GM23338 (cell line): ENCODE results near the gene PPP6R3.

ENCODE experiments used
- EZH2 ChIP-seq: fragments of 200-600 bp; sonication (generic); IDR thresholded peaks from one replicate; pipeline ENCODE4 v1.8.0; 2017; ENCODE audit warnings: antibody characterized with exemption, mild to moderate bottlenecking, low read depth; ENCODE audit not compliant: unreplicated experiment
- EZH2phosphoT487 ChIP-seq: fragments of 200-600 bp; sonication (generic); IDR thresholded peaks from one replicate; pipeline ENCODE4 v1.8.1; 2018; ENCODE audit warnings: antibody characterized with exemption; ENCODE audit not compliant: unreplicated experiment
- POLR2AphosphoS5 ChIP-seq: IDR thresholded peaks from 2 replicates; pipeline ENCODE4 v1.6.1; 2016; ENCODE audit warnings: antibody characterized with exemption, low read depth
- STAT1 ChIP-seq: IDR thresholded peaks from one replicate; pipeline ENCODE4 v1.6.1; 2016; ENCODE audit warnings: antibody characterized with exemption; ENCODE audit not compliant: unreplicated experiment
- TF ChIP-seq, protein P1 (sequence below), 2 experiments: fragments of 200-600 bp in 1 of 2; sonication (generic) in 1 of 2; conservative IDR thresholded peaks; 2 replicates each; pipeline versions ENCODE4 v1.5.1 to v1.6.1; 2016 to 2017; ENCODE audit warnings: antibody characterized with exemption in 2 of 2, low read depth in 2 of 2, mild to moderate bottlenecking in 2 of 2, moderate library complexity in 1 of 2
- TF ChIP-seq, protein P2 (sequence below): fragments of 250-450 bp; sonication (Bioruptor Pico); IDR thresholded peaks from 2 replicates; pipeline ENCODE4 v1.5.0; 2020; ENCODE audit warnings: mild to moderate bottlenecking, moderate library complexity
- TF ChIP-seq, protein P3 (sequence below): IDR thresholded peaks from one replicate; pipeline ENCODE4 v1.6.1; 2018; ENCODE audit warnings: antibody characterized with exemption; ENCODE audit not compliant: unreplicated experiment
- TF ChIP-seq, protein P4 (sequence below): IDR thresholded peaks from 2 replicates; pipeline ENCODE4 v1.6.1; 2016; ENCODE audit warnings: antibody characterized with exemption

DNA sequence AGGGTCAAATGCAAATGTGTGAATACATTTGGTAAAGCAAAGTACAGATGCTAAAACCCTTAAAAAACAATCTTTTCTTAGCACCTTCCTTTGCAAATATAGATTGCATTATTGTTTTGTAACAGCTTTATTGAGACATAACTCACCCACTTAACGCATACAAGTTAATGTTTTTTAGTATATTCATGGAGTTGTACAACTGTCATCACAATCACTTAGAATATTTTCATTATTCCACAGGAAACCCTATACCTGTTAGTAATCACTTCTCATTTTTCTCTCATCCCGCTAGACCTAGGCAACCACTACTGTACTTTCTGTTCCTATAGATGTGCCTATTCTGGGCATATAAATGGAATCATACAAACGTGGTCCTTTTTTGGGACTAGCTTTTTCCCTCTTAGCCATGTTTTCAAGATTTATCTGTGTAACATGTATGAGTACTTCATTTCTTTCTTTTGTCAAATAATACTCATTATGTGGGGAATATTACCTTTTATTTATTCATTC, 34.7 kb downstream of the PPP6R3 start:
- TF ChIP-seq, protein P1, sequence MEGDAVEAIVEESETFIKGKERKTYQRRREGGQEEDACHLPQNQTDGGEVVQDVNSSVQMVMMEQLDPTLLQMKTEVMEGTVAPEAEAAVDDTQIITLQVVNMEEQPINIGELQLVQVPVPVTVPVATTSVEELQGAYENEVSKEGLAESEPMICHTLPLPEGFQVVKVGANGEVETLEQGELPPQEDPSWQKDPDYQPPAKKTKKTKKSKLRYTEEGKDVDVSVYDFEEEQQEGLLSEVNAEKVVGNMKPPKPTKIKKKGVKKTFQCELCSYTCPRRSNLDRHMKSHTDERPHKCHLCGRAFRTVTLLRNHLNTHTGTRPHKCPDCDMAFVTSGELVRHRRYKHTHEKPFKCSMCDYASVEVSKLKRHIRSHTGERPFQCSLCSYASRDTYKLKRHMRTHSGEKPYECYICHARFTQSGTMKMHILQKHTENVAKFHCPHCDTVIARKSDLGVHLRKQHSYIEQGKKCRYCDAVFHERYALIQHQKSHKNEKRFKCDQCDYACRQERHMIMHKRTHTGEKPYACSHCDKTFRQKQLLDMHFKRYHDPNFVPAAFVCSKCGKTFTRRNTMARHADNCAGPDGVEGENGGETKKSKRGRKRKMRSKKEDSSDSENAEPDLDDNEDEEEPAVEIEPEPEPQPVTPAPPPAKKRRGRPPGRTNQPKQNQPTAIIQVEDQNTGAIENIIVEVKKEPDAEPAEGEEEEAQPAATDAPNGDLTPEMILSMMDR (conservative IDR thresholded peaks at IDR 0.05; ENCODE audit: low read depth in 2 of 2) = no peak
- TF ChIP-seq EZH2 (no peak), EZH2phosphoT487 (no peak), POLR2AphosphoS5 (no peak), STAT1 (no peak)
- TF ChIP-seq, protein P2, sequence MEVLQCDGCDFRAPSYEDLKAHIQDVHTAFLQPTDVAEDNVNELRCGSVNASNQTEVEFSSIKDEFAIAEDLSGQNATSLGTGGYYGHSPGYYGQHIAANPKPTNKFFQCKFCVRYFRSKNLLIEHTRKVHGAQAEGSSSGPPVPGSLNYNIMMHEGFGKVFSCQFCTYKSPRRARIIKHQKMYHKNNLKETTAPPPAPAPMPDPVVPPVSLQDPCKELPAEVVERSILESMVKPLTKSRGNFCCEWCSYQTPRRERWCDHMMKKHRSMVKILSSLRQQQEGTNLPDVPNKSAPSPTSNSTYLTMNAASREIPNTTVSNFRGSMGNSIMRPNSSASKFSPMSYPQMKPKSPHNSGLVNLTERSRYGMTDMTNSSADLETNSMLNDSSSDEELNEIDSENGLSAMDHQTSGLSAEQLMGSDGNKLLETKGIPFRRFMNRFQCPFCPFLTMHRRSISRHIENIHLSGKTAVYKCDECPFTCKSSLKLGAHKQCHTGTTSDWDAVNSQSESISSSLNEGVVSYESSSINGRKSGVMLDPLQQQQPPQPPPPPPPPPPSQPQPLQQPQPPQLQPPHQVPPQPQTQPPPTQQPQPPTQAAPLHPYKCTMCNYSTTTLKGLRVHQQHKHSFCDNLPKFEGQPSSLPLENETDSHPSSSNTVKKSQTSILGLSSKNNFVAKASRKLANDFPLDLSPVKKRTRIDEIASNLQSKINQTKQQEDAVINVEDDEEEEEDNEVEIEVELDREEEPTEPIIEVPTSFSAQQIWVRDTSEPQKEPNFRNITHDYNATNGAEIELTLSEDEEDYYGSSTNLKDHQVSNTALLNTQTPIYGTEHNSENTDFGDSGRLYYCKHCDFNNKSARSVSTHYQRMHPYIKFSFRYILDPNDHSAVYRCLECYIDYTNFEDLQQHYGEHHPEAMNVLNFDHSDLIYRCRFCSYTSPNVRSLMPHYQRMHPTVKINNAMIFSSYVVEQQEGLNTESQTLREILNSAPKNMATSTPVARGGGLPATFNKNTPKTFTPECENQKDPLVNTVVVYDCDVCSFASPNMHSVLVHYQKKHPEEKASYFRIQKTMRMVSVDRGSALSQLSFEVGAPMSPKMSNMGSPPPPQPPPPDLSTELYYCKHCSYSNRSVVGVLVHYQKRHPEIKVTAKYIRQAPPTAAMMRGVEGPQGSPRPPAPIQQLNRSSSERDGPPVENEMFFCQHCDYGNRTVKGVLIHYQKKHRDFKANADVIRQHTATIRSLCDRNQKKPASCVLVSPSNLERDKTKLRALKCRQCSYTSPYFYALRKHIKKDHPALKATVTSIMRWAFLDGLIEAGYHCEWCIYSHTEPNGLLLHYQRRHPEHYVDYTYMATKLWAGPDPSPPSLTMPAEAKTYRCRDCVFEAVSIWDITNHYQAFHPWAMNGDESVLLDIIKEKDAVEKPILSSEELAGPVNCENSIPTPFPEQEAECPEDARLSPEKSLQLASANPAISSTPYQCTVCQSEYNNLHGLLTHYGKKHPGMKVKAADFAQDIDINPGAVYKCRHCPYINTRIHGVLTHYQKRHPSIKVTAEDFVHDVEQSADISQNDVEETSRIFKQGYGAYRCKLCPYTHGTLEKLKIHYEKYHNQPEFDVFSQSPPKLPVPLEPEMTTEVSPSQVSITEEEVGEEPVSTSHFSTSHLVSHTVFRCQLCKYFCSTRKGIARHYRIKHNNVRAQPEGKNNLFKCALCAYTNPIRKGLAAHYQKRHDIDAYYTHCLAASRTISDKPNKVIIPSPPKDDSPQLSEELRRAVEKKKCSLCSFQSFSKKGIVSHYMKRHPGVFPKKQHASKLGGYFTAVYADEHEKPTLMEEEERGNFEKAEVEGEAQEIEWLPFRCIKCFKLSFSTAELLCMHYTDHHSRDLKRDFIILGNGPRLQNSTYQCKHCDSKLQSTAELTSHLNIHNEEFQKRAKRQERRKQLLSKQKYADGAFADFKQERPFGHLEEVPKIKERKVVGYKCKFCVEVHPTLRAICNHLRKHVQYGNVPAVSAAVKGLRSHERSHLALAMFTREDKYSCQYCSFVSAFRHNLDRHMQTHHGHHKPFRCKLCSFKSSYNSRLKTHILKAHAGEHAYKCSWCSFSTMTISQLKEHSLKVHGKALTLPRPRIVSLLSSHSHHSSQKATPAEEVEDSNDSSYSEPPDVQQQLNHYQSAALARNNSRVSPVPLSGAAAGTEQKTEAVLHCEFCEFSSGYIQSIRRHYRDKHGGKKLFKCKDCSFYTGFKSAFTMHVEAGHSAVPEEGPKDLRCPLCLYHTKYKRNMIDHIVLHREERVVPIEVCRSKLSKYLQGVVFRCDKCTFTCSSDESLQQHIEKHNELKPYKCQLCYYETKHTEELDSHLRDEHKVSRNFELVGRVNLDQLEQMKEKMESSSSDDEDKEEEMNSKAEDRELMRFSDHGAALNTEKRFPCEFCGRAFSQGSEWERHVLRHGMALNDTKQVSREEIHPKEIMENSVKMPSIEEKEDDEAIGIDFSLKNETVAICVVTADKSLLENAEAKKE (CRISPR knock-in tag) = no peak
- TF ChIP-seq, protein P3, sequence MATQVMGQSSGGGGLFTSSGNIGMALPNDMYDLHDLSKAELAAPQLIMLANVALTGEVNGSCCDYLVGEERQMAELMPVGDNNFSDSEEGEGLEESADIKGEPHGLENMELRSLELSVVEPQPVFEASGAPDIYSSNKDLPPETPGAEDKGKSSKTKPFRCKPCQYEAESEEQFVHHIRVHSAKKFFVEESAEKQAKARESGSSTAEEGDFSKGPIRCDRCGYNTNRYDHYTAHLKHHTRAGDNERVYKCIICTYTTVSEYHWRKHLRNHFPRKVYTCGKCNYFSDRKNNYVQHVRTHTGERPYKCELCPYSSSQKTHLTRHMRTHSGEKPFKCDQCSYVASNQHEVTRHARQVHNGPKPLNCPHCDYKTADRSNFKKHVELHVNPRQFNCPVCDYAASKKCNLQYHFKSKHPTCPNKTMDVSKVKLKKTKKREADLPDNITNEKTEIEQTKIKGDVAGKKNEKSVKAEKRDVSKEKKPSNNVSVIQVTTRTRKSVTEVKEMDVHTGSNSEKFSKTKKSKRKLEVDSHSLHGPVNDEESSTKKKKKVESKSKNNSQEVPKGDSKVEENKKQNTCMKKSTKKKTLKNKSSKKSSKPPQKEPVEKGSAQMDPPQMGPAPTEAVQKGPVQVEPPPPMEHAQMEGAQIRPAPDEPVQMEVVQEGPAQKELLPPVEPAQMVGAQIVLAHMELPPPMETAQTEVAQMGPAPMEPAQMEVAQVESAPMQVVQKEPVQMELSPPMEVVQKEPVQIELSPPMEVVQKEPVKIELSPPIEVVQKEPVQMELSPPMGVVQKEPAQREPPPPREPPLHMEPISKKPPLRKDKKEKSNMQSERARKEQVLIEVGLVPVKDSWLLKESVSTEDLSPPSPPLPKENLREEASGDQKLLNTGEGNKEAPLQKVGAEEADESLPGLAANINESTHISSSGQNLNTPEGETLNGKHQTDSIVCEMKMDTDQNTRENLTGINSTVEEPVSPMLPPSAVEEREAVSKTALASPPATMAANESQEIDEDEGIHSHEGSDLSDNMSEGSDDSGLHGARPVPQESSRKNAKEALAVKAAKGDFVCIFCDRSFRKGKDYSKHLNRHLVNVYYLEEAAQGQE = no peak
- TF ChIP-seq, protein P4, sequence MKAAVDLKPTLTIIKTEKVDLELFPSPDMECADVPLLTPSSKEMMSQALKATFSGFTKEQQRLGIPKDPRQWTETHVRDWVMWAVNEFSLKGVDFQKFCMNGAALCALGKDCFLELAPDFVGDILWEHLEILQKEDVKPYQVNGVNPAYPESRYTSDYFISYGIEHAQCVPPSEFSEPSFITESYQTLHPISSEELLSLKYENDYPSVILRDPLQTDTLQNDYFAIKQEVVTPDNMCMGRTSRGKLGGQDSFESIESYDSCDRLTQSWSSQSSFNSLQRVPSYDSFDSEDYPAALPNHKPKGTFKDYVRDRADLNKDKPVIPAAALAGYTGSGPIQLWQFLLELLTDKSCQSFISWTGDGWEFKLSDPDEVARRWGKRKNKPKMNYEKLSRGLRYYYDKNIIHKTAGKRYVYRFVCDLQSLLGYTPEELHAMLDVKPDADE = no peak
